Activated naive CD4-positive, alpha-beta T cell treated with anti-CD3 and anti-CD28 coated beads, Interleukin-2, amount 10 ng/mL, durations not matched to agents 7 days and 5 days (primary cell): ENCODE measurements around the gene TAC4.
"Not testable (repeated sequence)": the region's sequence is repeated elsewhere in the genome, so short reads cannot be mapped to it uniquely, and the experiment has no call there.

ENCODE experiments used
- CTCF ChIA-PET: fragments of 350-600 bp; sonication (Branson Sonifier 250); formaldehyde crosslinking; loops from one replicate; lab custom pipeline; 2021; ENCODE audit warnings: antibody characterized with exemption; lab: Charles Lee
- DNase-seq: peaks from one replicate; pipeline ENCODE4 v3.0.0-alpha.2; 2020
- H3K27ac Mint-ChIP-seq: one replicate; pipeline ENCODE4 v1.8.0; 2021; ENCODE audit warnings: mild to moderate bottlenecking, moderate library complexity, mixed read lengths
- H3K27me3 Mint-ChIP-seq: one replicate; pipeline ENCODE4 v1.8.0; 2021; ENCODE audit warnings: mild to moderate bottlenecking, mixed read lengths
- H3K36me3 Mint-ChIP-seq: one replicate; pipeline ENCODE4 v1.8.0; 2021; ENCODE audit warnings: mixed read lengths
- H3K4me1 Mint-ChIP-seq: one replicate; pipeline ENCODE4 v1.8.0; 2021; ENCODE audit warnings: mixed read lengths
- H3K4me3 Mint-ChIP-seq: one replicate; pipeline ENCODE4 v1.8.0; 2021; ENCODE audit warnings: mild to moderate bottlenecking, moderate library complexity, mixed read lengths
- H3K9me3 Mint-ChIP-seq: one replicate; pipeline ENCODE4 v1.8.0; 2021; ENCODE audit warnings: mixed read lengths

TAC4 gene

DNA sequence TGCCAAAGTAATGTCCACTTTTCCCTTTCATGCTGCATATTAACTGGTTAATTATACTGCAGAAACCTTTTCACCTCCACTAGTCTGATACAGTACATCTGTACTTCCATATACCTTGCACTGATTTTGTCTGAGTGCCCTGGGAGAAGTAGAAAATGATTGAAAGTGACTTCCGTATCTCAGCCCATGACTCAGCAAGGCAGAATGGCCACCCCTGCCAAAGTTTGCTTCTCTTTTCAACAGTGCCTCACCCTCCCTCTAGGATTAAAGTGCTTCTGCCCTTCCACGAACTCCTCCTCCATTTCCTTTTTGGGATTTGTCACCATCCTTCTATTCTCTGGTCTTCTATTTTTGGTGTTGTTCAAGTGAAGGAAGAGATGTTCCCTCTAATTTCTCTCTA is 19.5 kb downstream of the TAC4 start:
- H3K27me3 Mint-ChIP-seq, DNase-seq, H3K4me3 Mint-ChIP-seq, H3K4me1 Mint-ChIP-seq, CTCF ChIA-PET, H3K9me3 Mint-ChIP-seq: not testable (repeated sequence)
- H3K36me3 Mint-ChIP-seq = peaks cover 62% of the 10 kb centered on the region
- H3K27ac Mint-ChIP-seq = peak overlapping the region; percentile 20

DNA sequence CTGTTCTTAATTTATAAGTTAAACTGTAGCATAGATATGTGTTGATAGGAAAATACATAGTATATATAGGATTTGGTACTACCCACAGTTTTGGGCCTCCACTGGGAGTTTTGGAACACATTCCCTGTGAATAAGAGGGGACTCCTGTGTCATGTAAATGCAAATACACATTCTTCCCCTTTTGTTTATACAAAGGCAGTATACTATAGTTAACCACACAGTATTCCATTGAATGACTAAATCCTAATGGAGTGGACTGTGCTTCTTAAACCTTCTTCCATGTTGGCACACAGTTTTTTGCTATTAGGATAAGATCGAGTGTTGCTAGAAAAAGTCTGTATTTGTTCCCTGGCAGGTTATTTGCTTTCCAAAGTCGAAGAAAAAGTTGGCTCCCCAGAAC is 22.2 kb downstream of the TAC4 start:
- Mint-ChIP-seq H3K4me1 (peaks cover 12% of the 10 kb centered on the region), H3K9me3 (no peaks in the 10 kb centered on the region), H3K27ac (peak overlapping the region; percentile 0), H3K27me3 (no peaks in the 10 kb centered on the region), H3K36me3 (peaks cover 72% of the 10 kb centered on the region), H3K4me3 (no peak overlapping the region)
- CTCF ChIA-PET = no interaction called here
- DNase-seq = no peak

DNA sequence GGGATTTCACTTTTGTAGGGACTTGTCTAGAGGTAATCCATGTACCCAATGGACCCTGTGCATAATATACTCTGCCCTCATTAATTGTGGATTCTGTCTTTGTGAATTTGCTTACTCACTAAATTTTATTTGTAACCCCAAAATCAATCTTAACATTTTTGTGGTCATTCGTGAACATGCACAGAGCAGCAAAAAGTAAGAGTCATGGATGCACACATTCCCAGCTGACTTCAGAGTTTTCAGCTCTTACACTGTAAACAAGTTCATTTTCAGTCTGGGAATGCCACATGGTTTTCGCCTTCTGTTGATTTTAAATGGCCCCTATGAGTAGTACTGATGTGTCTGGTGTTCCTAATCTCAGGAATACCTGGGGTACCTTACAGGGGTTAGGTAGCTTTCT is 24.3 kb downstream of the TAC4 start:
- Mint-ChIP-seq H3K36me3 (peaks cover 74% of the 10 kb centered on the region), H3K27me3 (no peaks in the 10 kb centered on the region), H3K4me3 (no peak overlapping the region), H3K4me1 (peaks cover 30% of the 10 kb centered on the region), H3K9me3 (no peaks in the 10 kb centered on the region), H3K27ac (no peak overlapping the region)
- DNase-seq = no peak
- CTCF ChIA-PET = no interaction called here

DNA sequence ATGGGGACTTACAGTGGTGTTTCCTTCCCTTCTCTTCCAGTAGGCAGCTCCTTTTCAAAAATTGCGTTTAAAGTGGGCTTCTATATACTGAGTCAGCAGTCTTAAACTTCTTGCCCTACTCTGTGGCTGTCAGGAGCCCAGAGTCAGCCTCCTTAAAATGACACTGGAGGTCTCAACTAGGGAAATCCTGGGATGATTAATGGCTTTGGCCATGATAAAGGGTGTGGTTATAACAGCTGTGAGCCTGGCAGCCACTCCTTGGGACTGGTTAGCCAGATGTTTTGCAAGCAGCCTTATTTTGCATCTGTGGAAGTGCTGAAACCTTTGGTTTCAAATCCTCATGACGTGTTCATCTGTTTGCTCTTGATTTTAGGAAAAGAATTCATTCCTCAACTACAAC is 25.0 kb downstream of the TAC4 start:
- H3K27me3 Mint-ChIP-seq = no peaks in the 10 kb centered on the region
- H3K9me3 Mint-ChIP-seq = no peaks in the 10 kb centered on the region
- no peak for DNase-seq
- peaks cover 71% of the 10 kb centered on the region for H3K36me3 Mint-ChIP-seq
- no peak overlapping the region for H3K27ac Mint-ChIP-seq
- H3K4me1 Mint-ChIP-seq = peaks cover 38% of the 10 kb centered on the region
- CTCF ChIA-PET = interaction anchor here (1.4 kb wide), 1 partner anchor 115 kb away, joined by 4 read pairs; the partner anchor contains the start of gene SLC35B1
- H3K4me3 Mint-ChIP-seq = no peak overlapping the region

DNA sequence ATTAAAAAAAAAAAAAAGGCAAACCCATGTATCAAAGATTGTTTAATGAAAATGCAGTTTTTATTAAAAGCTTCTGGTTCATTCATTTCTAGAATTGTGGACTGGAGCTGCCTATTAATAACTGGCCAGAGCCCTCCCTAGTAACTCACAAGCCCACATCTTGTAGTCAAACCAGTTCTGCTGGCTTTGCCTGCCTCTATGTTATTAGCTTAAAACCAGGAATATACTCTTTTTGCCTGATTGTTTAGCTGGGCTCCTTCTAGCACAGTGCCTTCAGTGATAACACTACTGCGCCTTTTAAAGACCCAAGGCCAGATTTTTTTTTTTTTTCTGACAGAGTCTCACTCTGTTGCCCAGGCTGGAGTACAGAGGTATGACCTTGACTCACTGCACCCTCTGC is 26.0 kb downstream of the TAC4 start:
- Mint-ChIP-seq H3K36me3 (peaks cover 71% of the 10 kb centered on the region), H3K4me3 (no peak overlapping the region), H3K27ac (no peak overlapping the region), H3K9me3 (no peaks in the 10 kb centered on the region), H3K4me1 (peaks cover 47% of the 10 kb centered on the region), H3K27me3 (no peaks in the 10 kb centered on the region)
- DNase-seq = no peak
- CTCF ChIA-PET = interaction anchor here (1.4 kb wide), 1 partner anchor 115 kb away, joined by 4 read pairs; the partner anchor contains the start of gene SLC35B1

DNA sequence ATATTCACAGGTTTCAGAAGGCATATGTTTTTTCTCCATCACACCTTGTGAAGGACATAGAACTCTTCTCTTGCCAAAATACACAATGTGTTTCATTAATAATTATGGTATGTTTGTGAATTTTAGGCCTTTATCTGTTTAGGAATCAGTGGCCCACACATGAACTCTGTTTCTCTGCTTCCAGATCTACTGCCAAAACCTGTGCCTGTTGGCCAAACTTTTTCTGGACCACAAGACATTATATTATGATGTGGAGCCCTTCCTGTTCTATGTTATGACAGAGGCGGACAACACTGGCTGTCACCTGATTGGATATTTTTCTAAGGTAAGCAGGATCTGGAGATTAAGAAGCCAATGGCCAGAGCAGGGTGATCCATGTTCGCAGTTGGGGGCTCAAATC is 26.4 kb downstream of the TAC4 start:
- H3K4me3 Mint-ChIP-seq = no peak overlapping the region

DNA sequence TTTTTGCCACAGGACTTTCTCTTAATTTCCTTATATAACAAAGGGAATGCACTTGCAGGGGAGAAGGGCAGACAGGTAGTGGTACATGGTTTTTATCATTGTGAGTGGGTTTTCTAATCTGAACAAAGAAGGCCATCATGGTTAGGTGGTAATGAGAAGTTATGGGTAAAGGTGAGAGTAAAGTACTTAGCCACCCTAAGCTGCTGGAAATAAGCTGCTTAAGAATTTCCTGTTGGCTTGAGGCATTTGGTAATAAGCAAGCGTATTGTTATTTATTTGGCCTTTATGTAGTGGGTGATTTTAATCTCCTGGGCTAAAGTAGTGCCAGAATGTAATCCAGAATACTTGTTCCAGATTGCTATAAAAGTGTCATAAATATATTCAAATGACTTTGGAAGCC is 27.1 kb downstream of the TAC4 start:
- Mint-ChIP-seq H3K4me3 (no peak overlapping the region), H3K4me1 (peaks cover 59% of the 10 kb centered on the region), H3K9me3 (no peaks in the 10 kb centered on the region), H3K27me3 (no peaks in the 10 kb centered on the region), H3K27ac (peak overlapping the region; percentile 77), H3K36me3 (peaks cover 71% of the 10 kb centered on the region)
- CTCF ChIA-PET = no interaction called here
- DNase-seq = no peak

More for the DNA sequence above, 26.4 kb downstream of the TAC4 start:
- CTCF ChIA-PET = interaction anchor here (1.4 kb wide), 1 partner anchor 114 kb away, joined by 4 read pairs; the partner anchor contains the start of gene SLC35B1
- Mint-ChIP-seq H3K9me3 (no peaks in the 10 kb centered on the region), H3K27me3 (no peaks in the 10 kb centered on the region), H3K36me3 (peaks cover 74% of the 10 kb centered on the region), H3K27ac (peak overlapping the region; percentile 77), H3K4me1 (peaks cover 52% of the 10 kb centered on the region)
- DNase-seq = no peak

DNA sequence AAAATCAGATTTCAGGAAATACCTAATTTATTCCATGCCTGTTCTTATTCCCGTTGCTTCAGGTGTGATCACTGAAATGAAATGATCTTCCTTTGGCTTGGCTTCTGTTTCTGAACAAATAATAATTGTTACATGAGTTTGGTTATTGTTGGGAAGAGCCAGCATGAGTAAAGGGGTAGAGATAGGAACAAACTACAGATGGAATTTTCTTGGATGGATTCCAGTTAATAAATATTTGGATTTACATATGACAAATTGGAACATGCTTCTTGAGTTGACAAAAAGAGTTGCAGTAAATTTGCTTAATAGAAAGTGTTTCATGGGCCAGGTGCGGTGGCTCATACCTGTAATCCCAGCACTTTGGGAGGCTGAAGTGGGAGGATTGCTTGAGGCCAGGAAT is 28.2 kb downstream of the TAC4 start:
- no peaks in the 10 kb centered on the region for H3K27me3 Mint-ChIP-seq
- no peak overlapping the region for H3K27ac Mint-ChIP-seq
- CTCF ChIA-PET = no interaction called here
- peaks cover 70% of the 10 kb centered on the region for H3K4me1 Mint-ChIP-seq
- no peak for DNase-seq
- H3K4me3 Mint-ChIP-seq = no peak overlapping the region
- H3K9me3 Mint-ChIP-seq = no peaks in the 10 kb centered on the region
- peaks cover 70% of the 10 kb centered on the region for H3K36me3 Mint-ChIP-seq

DNA sequence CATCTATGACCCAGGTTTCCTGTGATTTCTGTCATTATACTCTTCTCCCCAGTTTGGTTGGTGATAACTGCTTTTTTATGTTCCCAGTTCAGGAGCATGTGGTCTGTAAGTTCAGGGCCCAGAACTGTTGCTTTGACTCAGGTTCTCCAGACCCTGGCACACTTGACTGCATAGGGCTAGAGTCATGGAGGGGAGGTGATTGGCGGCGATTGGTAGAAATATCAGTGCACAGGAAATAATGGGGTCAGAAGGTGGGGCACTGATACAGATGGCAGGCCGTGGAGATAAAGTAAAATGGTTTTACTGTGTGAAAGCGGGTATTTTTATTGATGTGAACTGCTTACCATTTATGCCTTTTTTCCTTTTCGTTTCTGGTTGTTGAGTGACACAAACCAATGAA is 28.7 kb downstream of the TAC4 start:
- CTCF ChIA-PET = no interaction called here

DNA sequence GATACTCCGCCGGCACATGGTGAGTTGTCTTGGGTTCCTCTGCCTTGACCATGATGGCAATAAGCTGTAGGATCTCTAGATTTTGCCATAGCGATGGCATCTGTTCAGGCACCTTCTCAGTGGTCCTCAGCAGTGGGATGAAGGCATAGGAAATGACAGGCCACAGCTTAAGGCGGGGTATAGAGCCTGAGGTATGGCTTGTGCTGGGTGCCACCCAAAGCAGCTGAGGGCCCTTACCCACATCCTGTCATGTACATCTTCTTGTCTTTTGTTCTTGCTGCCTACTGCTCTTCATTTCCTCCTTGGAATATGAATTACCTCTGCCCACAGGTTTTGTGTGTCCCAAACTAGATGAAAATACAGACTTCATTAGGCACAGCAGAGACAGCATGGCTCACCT is 29.9 kb downstream of the TAC4 start:
- H3K4me3 Mint-ChIP-seq = peak overlapping the region; percentile 65
- H3K27ac Mint-ChIP-seq = peak overlapping the region; percentile 96
- H3K36me3 Mint-ChIP-seq = peaks cover 72% of the 10 kb centered on the region
- no peaks in the 10 kb centered on the region for H3K27me3 Mint-ChIP-seq
- no peaks in the 10 kb centered on the region for H3K9me3 Mint-ChIP-seq
- DNase-seq = peak; percentile 76
- H3K4me1 Mint-ChIP-seq = peaks cover 82% of the 10 kb centered on the region
- CTCF ChIA-PET = interaction anchor here (0.9 to 2.0 kb wide), 2 partner anchors 109 to 261 kb away, joined by 3 to 4 read pairs; no protein-coding TSS in a partner anchor

More for the DNA sequence above, 28.7 kb downstream of the TAC4 start:
- Mint-ChIP-seq H3K9me3 (no peaks in the 10 kb centered on the region), H3K27ac (peak overlapping the region; percentile 96), H3K4me3 (peak overlapping the region; percentile 18), H3K4me1 (peaks cover 75% of the 10 kb centered on the region), H3K36me3 (peaks cover 74% of the 10 kb centered on the region), H3K27me3 (no peaks in the 10 kb centered on the region)
- no peak for DNase-seq

DNA sequence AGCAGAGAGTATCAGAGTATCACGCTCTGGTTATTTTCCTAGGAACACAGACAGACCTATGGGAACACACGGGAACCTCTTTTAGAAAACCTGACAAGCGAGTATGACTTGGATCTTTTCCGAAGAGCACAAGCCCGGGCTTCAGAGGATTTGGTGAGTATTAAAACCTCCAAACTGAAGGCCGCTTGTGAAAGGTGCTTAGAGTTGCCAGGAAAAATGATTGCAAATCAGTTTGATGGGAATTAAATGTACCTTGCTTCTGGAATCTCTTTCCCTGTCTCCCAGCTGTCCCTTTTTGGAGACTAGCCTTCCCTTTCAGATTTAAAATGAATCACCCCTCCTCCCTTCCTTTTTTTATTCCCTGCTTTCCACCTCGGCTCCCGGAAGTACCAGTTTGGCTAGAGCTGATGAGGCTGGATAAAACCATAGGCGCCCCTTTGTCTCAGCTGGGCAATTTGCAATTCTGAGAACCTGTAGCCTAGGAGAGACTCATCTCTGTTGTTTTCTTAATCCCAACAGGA is 32.0 kb downstream of the TAC4 start:
- Mint-ChIP-seq H3K4me3 (no peak overlapping the region), H3K27me3 (no peaks in the 10 kb centered on the region), H3K4me1 (peaks cover 72% of the 10 kb centered on the region), H3K36me3 (peaks cover 62% of the 10 kb centered on the region), H3K27ac (peak overlapping the region; percentile 74), H3K9me3 (no peaks in the 10 kb centered on the region)
- no peak for DNase-seq
- CTCF ChIA-PET = interaction anchor here (2.0 kb wide), 1 partner anchor 258 kb away, joined by 4 read pairs; no protein-coding TSS in a partner anchor

DNA sequence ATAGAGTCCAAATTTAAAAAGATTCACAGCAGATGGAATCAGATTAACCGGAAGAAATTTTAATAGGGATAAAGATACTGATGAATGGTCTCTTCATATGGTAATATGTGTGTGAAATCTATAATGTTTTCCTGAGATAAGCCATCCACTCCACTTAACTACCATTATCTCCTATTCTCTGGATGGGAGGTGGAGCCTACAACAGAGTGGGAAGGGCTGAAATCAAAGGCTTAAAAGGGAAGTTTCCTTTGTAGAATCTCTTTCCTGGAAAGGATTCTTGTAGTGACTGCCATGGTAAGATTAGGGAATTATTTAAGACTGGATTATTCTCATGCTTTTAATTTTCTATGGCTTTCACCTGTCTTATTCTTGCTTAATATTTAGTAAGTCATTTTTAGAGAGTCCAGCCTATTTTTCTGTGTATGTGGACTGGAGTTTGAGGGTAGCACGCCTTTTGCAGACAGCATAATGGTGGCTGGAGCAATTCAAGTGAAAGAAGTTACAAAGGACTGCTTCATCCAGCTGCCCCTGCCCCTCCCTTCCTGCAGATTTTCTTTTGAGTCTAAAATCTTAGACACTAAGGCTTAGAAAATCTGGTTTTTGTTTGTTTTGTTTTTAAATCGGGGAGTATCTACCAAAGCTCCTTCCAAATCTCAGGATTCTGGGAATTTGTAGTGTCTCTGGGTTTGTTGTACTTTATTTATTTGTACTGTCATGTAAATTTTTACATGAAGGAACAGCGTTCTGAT is 32.9 kb downstream of the TAC4 start:
- CTCF ChIA-PET = no interaction called here
- H3K9me3 Mint-ChIP-seq = no peaks in the 10 kb centered on the region
- H3K27ac Mint-ChIP-seq = peak overlapping the region; percentile 69
- no peaks in the 10 kb centered on the region for H3K27me3 Mint-ChIP-seq
- peaks cover 66% of the 10 kb centered on the region for H3K4me1 Mint-ChIP-seq
- no peak overlapping the region for H3K4me3 Mint-ChIP-seq
- no peak for DNase-seq
- peaks cover 59% of the 10 kb centered on the region for H3K36me3 Mint-ChIP-seq

DNA sequence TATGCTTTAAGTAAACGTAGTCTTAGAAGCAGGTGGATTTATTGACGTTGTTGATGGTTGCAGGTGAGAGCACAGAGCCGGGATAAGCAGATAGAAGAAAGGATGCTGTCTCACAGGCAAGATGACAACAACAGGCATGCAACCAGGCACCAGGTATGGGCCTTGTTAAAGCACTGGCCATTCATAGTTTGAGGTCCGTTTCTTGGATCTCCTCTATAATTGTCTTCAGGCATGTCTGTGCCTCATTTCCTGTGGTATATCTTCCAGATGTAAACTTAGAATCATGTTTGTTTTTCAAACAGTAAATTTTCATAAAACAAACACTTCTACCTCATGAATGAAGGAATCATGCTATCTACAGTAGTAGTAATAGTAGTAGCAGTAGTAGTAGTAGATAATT is 38.8 kb downstream of the TAC4 start:
- peaks cover 53% of the 10 kb centered on the region for H3K36me3 Mint-ChIP-seq
- no peak overlapping the region for H3K4me3 Mint-ChIP-seq
- no peak overlapping the region for H3K27ac Mint-ChIP-seq
- CTCF ChIA-PET = no interaction called here
- DNase-seq = no peak
- no peaks in the 10 kb centered on the region for H3K27me3 Mint-ChIP-seq
- H3K9me3 Mint-ChIP-seq = no peaks in the 10 kb centered on the region
- peaks cover 12% of the 10 kb centered on the region for H3K4me1 Mint-ChIP-seq

DNA sequence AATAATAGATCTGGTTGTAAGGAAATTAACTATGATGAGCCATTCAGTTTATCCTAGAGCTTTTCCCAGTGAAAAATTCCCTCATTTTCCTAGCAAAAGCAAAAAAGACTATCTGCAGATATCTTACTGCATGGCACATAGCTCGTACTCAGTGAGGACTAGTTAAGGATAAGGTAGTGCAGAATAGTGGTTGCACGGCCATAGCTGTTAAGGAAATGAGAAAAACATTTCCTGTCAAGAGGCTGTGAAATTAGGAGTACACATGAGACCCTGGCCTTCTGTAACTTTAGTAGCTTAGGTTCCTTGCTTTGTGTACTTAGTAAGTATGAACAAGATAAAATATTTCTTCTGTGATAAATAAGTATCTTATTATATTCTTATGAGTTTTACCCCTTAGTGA is 49.1 kb downstream of the TAC4 start:
- Mint-ChIP-seq H3K4me3 (no peak overlapping the region), H3K27me3 (no peaks in the 10 kb centered on the region), H3K4me1 (peaks cover 32% of the 10 kb centered on the region), H3K9me3 (no peaks in the 10 kb centered on the region), H3K36me3 (peaks cover 54% of the 10 kb centered on the region), H3K27ac (no peak overlapping the region)
- CTCF ChIA-PET = interaction anchor here (0.9 kb wide), 1 partner anchor 155 kb away, joined by 3 read pairs; no protein-coding TSS in a partner anchor
- DNase-seq = no peak

DNA sequence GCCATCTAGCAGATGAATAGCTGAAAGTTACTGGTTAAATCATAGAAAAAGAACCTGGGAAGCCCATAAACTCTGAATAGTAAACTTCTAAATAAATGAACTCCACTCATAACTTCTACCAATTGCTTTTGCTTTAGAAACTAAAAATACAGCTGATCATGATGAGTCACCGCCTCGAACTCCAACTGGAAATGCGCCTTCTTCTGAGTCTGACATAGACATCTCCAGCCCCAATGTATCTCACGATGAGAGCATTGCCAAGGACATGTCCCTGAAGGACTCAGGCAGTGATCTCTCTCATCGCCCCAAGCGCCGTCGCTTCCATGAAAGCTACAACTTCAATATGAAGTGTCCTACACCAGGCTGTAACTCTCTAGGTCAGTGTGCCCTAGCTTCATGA is 49.7 kb downstream of the TAC4 start:
- Mint-ChIP-seq H3K9me3 (no peaks in the 10 kb centered on the region), H3K36me3 (peaks cover 58% of the 10 kb centered on the region), H3K27ac (no peak overlapping the region), H3K4me1 (peaks cover 34% of the 10 kb centered on the region), H3K27me3 (no peaks in the 10 kb centered on the region), H3K4me3 (no peak overlapping the region)
- DNase-seq = no peak
- CTCF ChIA-PET = interaction anchor here (0.9 to 1.3 kb wide), 3 partner anchors 154 to 228 kb away, joined by 3 to 4 read pairs (median 3); no protein-coding TSS in a partner anchor
